ENCODE results near the gene ZNF318.
"Not testable (repeated sequence)": the region's sequence is repeated elsewhere in the genome, so short reads cannot be mapped to it uniquely, and the experiment has no call there.

Gene ZNF318

GRCh38 chr6:43335469-43335868 is 34.0 kb downstream of the ZNF318 start:
- no peak for DNase-seq

- no peak for DNase-seq
Observed at GRCh38 chr6:43334466-43335095, 34.9 kb downstream of the ZNF318 start.

GRCh38 chr6:43331891-43332290 is 37.6 kb downstream of the ZNF318 start:
- DNase-seq, result no peak

- DNase-seq, result no peak
Observed at GRCh38 chr6:43331470-43331869, 38.0 kb downstream of the ZNF318 start.

- DNase-seq, result no peak
Observed at GRCh38 chr6:43328528-43328927, 40.9 kb downstream of the ZNF318 start.

- no peak for DNase-seq
Observed at GRCh38 chr6:43325876-43326275, 43.6 kb downstream of the ZNF318 start.

GRCh38 chr6:43318011-43318410 is 51.4 kb downstream of the ZNF318 start:
- DNase-seq, result no peak

- no peak for DNase-seq
Observed at GRCh38 chr6:43313813-43314212, 55.6 kb downstream of the ZNF318 start.

GRCh38 chr6:43311666-43312065 is 57.8 kb downstream of the ZNF318 start:
- no peak for DNase-seq

GRCh38 chr6:43310624-43311023 is 58.8 kb downstream of the ZNF318 start:
- DNase-seq, result no peak

- DNase-seq, result no peak
Observed at GRCh38 chr6:43310134-43310533, 59.3 kb downstream of the ZNF318 start.

GRCh38 chr6:43308990-43309477 is 60.4 kb downstream of the ZNF318 start:
- no peak for DNase-seq

- DNase-seq, result no peak
Observed at GRCh38 chr6:43308101-43308989, 61.1 kb downstream of the ZNF318 start, which contains the start of gene CRIP3. Gene CRIP3 (minus strand): TSS chr6:43308826. CDS start chr6:43308792, 34 bp downstream.

- no peak for DNase-seq
Observed at GRCh38 chr6:43307451-43308100, 61.9 kb downstream of the ZNF318 start.

- DNase-seq, result no peak
Observed at GRCh38 chr6:43306086-43306485, 63.4 kb downstream of the ZNF318 start.

GRCh38 chr6:43304882-43305281 is 64.6 kb downstream of the ZNF318 start:
- DNase-seq, result no peak

- DNase-seq, result no peak
Observed at GRCh38 chr6:43304361-43304760, 65.1 kb downstream of the ZNF318 start.

- DNase-seq, result no peak
Observed at GRCh38 chr6:43303751-43304331, 65.6 kb downstream of the ZNF318 start.

GRCh38 chr6:43303006-43303405 is 66.4 kb downstream of the ZNF318 start:
- DNase-seq, result not testable (repeated sequence)

GRCh38 chr6:43302126-43302525 is 67.3 kb downstream of the ZNF318 start:
- no peak for DNase-seq

- DNase-seq, result no peak
Observed at GRCh38 chr6:43301081-43301870, 68.2 kb downstream of the ZNF318 start.
